Skin epidermis (tissue), 12 donors: Measurements from ENCODE around the gene MAP4K1.

Experiments used
- H3K27ac ChIP-seq, 21 experiments: fragments of 200-600 bp; sonication (generic) in 11 of 21; one replicate each; pipeline ENCODE4 v1.5.0; 2020; ENCODE audit warnings: mild to moderate bottlenecking in 3 of 21, inconsistent platforms in 2 of 21, moderate library complexity in 2 of 21
- H3K4me3 ChIP-seq, 7 experiments: fragments of 200-600 bp; sonication (generic) in 2 of 7; one replicate each; pipeline ENCODE4 v1.5.0; 2020; ENCODE audit warnings: inconsistent platforms in 2 of 7, mild to moderate bottlenecking in 2 of 7, moderate library complexity in 1 of 7

MAP4K1 gene

GRCh38 chr19:38654628-38655055, 36.9 kb upstream of the MAP4K1 start:
- Histone ChIP-seq H3K27ac (peak overlapping the region in 15 of 21 experiments; percentile 1 to 99 (median 90)), H3K4me3 (no peak overlapping the region)

- peak overlapping the region in 18 of 21 experiments; percentile 20 to 99 (median 94) for H3K27ac ChIP-seq
These were observed 35.3 kb upstream of the MAP4K1 start for GRCh38 chr19:38653028-38653571.

GRCh38 chr19:38650911-38651584, 33.3 kb upstream of the MAP4K1 start:
- peak overlapping the region in 19 of 21 experiments; percentile 22 to 99 (median 95) for H3K27ac ChIP-seq
- H3K4me3 ChIP-seq = peak overlapping the region in 4 of 7 experiments; percentile 62 to 98 (median 80)

More at GRCh38 chr19:38653028-38653571, 35.3 kb upstream of the MAP4K1 start:
- no peak overlapping the region for H3K4me3 ChIP-seq

- H3K27ac ChIP-seq = peak overlapping the region in 20 of 21 experiments; percentile 17 to 99 (median 95)
- peak overlapping the region; percentile 62 to 99 (median 89) for H3K4me3 ChIP-seq
These were observed 32.5 kb upstream of the MAP4K1 start for GRCh38 chr19:38650172-38650775.

GRCh38 chr19:38649305-38650171, 31.8 kb upstream of the MAP4K1 start:
- Histone ChIP-seq H3K4me3 (peak overlapping the region; percentile 62 to 99 (median 89)), H3K27ac (peak overlapping the region in 20 of 21 experiments; percentile 81 to 99 (median 96))

GRCh38 chr19:38648769-38649304, 31.1 kb upstream of the MAP4K1 start:
- peak overlapping the region; percentile 62 to 99 (median 89) for H3K4me3 ChIP-seq
- peak overlapping the region in 20 of 21 experiments; percentile 81 to 99 (median 96) for H3K27ac ChIP-seq

GRCh38 chr19:38647966-38648768, 30.4 kb upstream of the MAP4K1 start:
- H3K27ac ChIP-seq = peak overlapping the region; percentile 81 to 99 (median 95)
- peak overlapping the region; percentile 62 to 99 (median 89) for H3K4me3 ChIP-seq

GRCh38 chr19:38647368-38647965, 29.7 kb upstream of the MAP4K1 start, which contains the start of gene ACTN4:
Gene ACTN4 (plus strand): TSS chr19:38647649. CDS start chr19:38647746, 97 bp downstream.
- peak within 1 kb of the TSS; percentile 62 to 99 (median 89) for H3K4me3 ChIP-seq
- H3K27ac ChIP-seq = peak within 1 kb of the TSS; percentile 81 to 99 (median 95)

- Histone ChIP-seq H3K4me3 (no peak overlapping the region), H3K27ac (no peak overlapping the region)
These were observed 27.0 kb upstream of the MAP4K1 start for GRCh38 chr19:38644719-38645118.

GRCh38 chr19:38642176-38642575, 24.4 kb upstream of the MAP4K1 start:
- no peak overlapping the region for H3K4me3 ChIP-seq
- peak overlapping the region in 4 of 21 experiments; percentile 2 to 34 (median 16) for H3K27ac ChIP-seq

GRCh38 chr19:38640368-38640767, 22.6 kb upstream of the MAP4K1 start:
- no peak overlapping the region for H3K4me3 ChIP-seq
- peak overlapping the region in 8 of 21 experiments; percentile 3 to 68 (median 38) for H3K27ac ChIP-seq

- Histone ChIP-seq H3K27ac (peak overlapping the region in 7 of 21 experiments; percentile 24 to 68 (median 51)), H3K4me3 (no peak overlapping the region)
These were observed 21.9 kb upstream of the MAP4K1 start for GRCh38 chr19:38639679-38640078.

- no peak overlapping the region for H3K27ac ChIP-seq
These were observed 20.7 kb upstream of the MAP4K1 start for GRCh38 chr19:38638461-38638860.

GRCh38 chr19:38635483-38636399, 18.0 kb upstream of the MAP4K1 start:
- Histone ChIP-seq H3K4me3 (no peak overlapping the region), H3K27ac (peak overlapping the region in 17 of 21 experiments; percentile 12 to 74 (median 56))

More at GRCh38 chr19:38638461-38638860, 20.7 kb upstream of the MAP4K1 start:
- no peak overlapping the region for H3K4me3 ChIP-seq

GRCh38 chr19:38634757-38635482, 17.2 kb upstream of the MAP4K1 start:
- peak overlapping the region in 15 of 21 experiments; percentile 4 to 82 (median 32) for H3K27ac ChIP-seq
- H3K4me3 ChIP-seq = no peak overlapping the region
